CD14-positive monocyte (primary cell): ENCODE results near the gene SPATA6L. TPM values are rescaled to one million over a fixed set of nuclear protein-coding genes. Genes with fewer than 3 reads are reported as not detected.

ENCODE experiments used
- DNase-seq, 3 donors: peaks; one replicate each; pipeline ENCODE4 v3.0.0-alpha.2; 2011 to 2022
- H2AFZ ChIP-seq: 2 replicates; pipeline ENCODE4 v1.6.0; 2012; ENCODE audit warnings: mild to moderate bottlenecking, low read depth, low read length, inconsistent platforms; ENCODE audit not compliant: insufficient read depth, poor library complexity, severe bottlenecking
- H3K27ac ChIP-seq, 2 donors: 1 replicate in 1 of 2; 2 replicates in 1 of 2; pipeline ENCODE4 v1.5.1; 2012 to 2013; ENCODE audit warnings: low read length in 2 of 2, control low read depth in 1 of 2, inconsistent platforms in 1 of 2, low read depth in 1 of 2, mild to moderate bottlenecking in 1 of 2
- H3K27me3 ChIP-seq, 2 donors: one replicate each; pipeline versions ENCODE4 v1.6.0 to v1.6.1; 2011 to 2013; ENCODE audit warnings: low read length in 2 of 2; ENCODE audit not compliant: control insufficient read depth in 2 of 2, insufficient read depth in 2 of 2
- H3K36me3 ChIP-seq, 2 donors: replicated peaks in 1 of 2; 1 replicate in 1 of 2; 2 replicates in 1 of 2; pipeline versions ENCODE4 v1.5.1 to v1.6.1; 2012 to 2013; ENCODE audit warnings: low read length in 2 of 2, control low read depth in 1 of 2, inconsistent platforms in 1 of 2, mild to moderate bottlenecking in 1 of 2; ENCODE audit not compliant: insufficient read depth in 2 of 2, control insufficient read depth in 1 of 2
- H3K4me1 ChIP-seq, 2 donors: 1 replicate in 1 of 2; 2 replicates in 1 of 2; pipeline versions ENCODE4 v1.5.1 to v1.6.1; 2012 to 2013; ENCODE audit warnings: low read length in 2 of 2, control low read depth in 1 of 2, inconsistent platforms in 1 of 2, mild to moderate bottlenecking in 1 of 2, moderate library complexity in 1 of 2; ENCODE audit not compliant: insufficient read depth in 2 of 2, control insufficient read depth in 1 of 2
- H3K4me2 ChIP-seq: replicated peaks from 2 replicates; pipeline ENCODE3; 2012; ENCODE audit warnings: low read length, moderate library complexity, mild to moderate bottlenecking; ENCODE audit not compliant: poor library complexity, severe bottlenecking; ENCODE audit errors: extremely low read depth
- H3K4me3 ChIP-seq, 3 experiments: fragments of 200-600 bp in 1 of 3; sonication (generic) in 1 of 3; replicated peaks in 1 of 3; 1 replicate in 2 of 3; 2 replicates in 1 of 3; pipeline ENCODE4 v1.5.1; 2011 to 2013; ENCODE audit warnings: low read length in 3 of 3, mild to moderate bottlenecking in 3 of 3, control low read depth in 2 of 3, low read depth in 2 of 3, inconsistent platforms in 1 of 3, moderate library complexity in 1 of 3
- H3K79me2 ChIP-seq: 2 replicates; pipeline ENCODE4 v1.6.0; 2012; ENCODE audit warnings: mild to moderate bottlenecking, control low read depth, inconsistent platforms, low read length, moderate library complexity; ENCODE audit not compliant: insufficient read depth
- H3K9ac ChIP-seq: 2 replicates; pipeline ENCODE4 v1.6.0; 2017; ENCODE audit warnings: low read length, mild to moderate bottlenecking; ENCODE audit not compliant: insufficient read depth, poor library complexity, severe bottlenecking
- H3K9me3 ChIP-seq, 2 donors: replicated peaks in 1 of 2; 1 replicate in 1 of 2; 2 replicates in 1 of 2; pipeline versions ENCODE4 v1.5.1 to v1.6.1; 2012 to 2013; ENCODE audit warnings: low read length in 2 of 2, control low read depth in 1 of 2; ENCODE audit not compliant: control insufficient read depth in 1 of 2, insufficient read depth in 1 of 2
- H4K20me1 ChIP-seq: 2 replicates; pipeline ENCODE4 v1.6.0; 2012; ENCODE audit warnings: mild to moderate bottlenecking, low read length, control low read depth, moderate library complexity; ENCODE audit not compliant: insufficient read depth
- H3K27ac Mint-ChIP-seq, 7 donors: one replicate each; pipeline ENCODE4 v1.8.0; 2020; ENCODE audit warnings: mild to moderate bottlenecking in 7 of 7, mixed read lengths in 7 of 7, moderate library complexity in 6 of 7, inconsistent platforms in 2 of 7
- H3K27me3 Mint-ChIP-seq, 3 donors: one replicate each; pipeline ENCODE4 v1.8.0; 2021 to 2022; ENCODE audit warnings: low read depth in 3 of 3, mild to moderate bottlenecking in 3 of 3, mixed read lengths in 3 of 3, moderate library complexity in 3 of 3, inconsistent platforms in 1 of 3
- H3K36me3 Mint-ChIP-seq, 2 donors: one replicate each; pipeline ENCODE4 v1.8.0; 2020; ENCODE audit warnings: mixed read lengths in 2 of 2, inconsistent platforms in 1 of 2, mild to moderate bottlenecking in 1 of 2
- H3K4me1 Mint-ChIP-seq: one replicate; pipeline ENCODE4 v1.8.0; 2020; ENCODE audit warnings: mild to moderate bottlenecking, mixed read lengths
- H3K4me3 Mint-ChIP-seq, 2 donors: one replicate each; pipeline ENCODE4 v1.8.0; 2020; ENCODE audit warnings: mild to moderate bottlenecking in 2 of 2, mixed read lengths in 2 of 2, moderate library complexity in 1 of 2
- H3K9me3 Mint-ChIP-seq, 7 donors: one replicate each; pipeline ENCODE4 v1.8.0; 2020 to 2022; ENCODE audit warnings: mixed read lengths in 7 of 7, mild to moderate bottlenecking in 6 of 7, moderate library complexity in 6 of 7, inconsistent platforms in 2 of 7
- CTCF ChIP-seq: fragments of 200-600 bp; IDR thresholded peaks from one replicate; pipeline ENCODE4 v1.8.0; 2022; ENCODE audit warnings: antibody characterized with exemption, mild to moderate bottlenecking
- WGBS: methylation state at CpG from one replicate; pipeline ENCODE4 v1.1.5; 2013; ENCODE audit warnings: missing lambda C conversion rate; ENCODE audit not compliant: insufficient coverage; 5-methylcytosine and 5-hydroxymethylcytosine counted together
- intact Hi-C, 2 donors: fragments of 100-400 bp; cut with micrococcal nuclease; formaldehyde crosslinking; loops; one replicate each; pipeline versions ENCODE4 v1.15.0 to v1.15.1; 2023
- polyA plus RNA-seq, 3 donors: library from polyadenylated mRNA; depleted of rRNA in 1 of 3; unstranded in 2 of 3; stranded (reverse) in 1 of 3; fragments of 300-500 nt in 2 of 3; fragments of >200 nt in 1 of 3; fragmentation: Illumina TruSeq in 2 of 3; gene quantifications; 1 replicate in 2 of 3; 2 replicates in 1 of 3; pipeline ENCODE4 v1.2.3, GENCODE V29; 2012 to 2021

Gene SPATA6L
- polyA plus RNA-seq, 3 donors: not detected

- intact Hi-C loops: no loop called here
- Histone ChIP-seq H3K27ac (no peak overlapping the region), H3K4me1 (no peaks in the 10 kb centered on the region), H3K4me3 (no peak overlapping the region), H4K20me1 (no peaks in the 10 kb centered on the region), H3K9ac (no peak overlapping the region), H3K36me3 (no peaks in the 10 kb centered on the region), H3K79me2 (no peaks in the 10 kb centered on the region), H3K9me3 (no peaks in the 10 kb centered on the region), H3K27me3 (no peaks in the 10 kb centered on the region), H3K4me2 (no peak overlapping the region), H2AFZ (no peak overlapping the region)
- peaks cover 1 to 8% (median 8%) of the 10 kb centered on the region in 3 donors for H3K27me3 Mint-ChIP-seq
- no peaks in the 10 kb centered on the region for H3K36me3 Mint-ChIP-seq
- H3K4me1 Mint-ChIP-seq: peaks cover 7% of the 10 kb centered on the region
- no peak overlapping the region for H3K4me3 Mint-ChIP-seq
- peak; percentile 77 for TF ChIP-seq CTCF
- H3K27ac Mint-ChIP-seq: no peak overlapping the region
- no peaks in the 10 kb centered on the region for H3K9me3 Mint-ChIP-seq
- DNase-seq: peak; percentile 18 to 63 (median 51)
Measured at GRCh38 chr9:4604678-4605095, 61.6 kb downstream of the SPATA6L start.

GRCh38 chr9:4603830-4604229 is 62.5 kb downstream of the SPATA6L start:
- WGBS: 83% methylated on average over 2 of the region's 5 CpGs
- peaks cover 7% of the 10 kb centered on the region for H3K4me1 Mint-ChIP-seq
- intact Hi-C loops: no loop called here

More at GRCh38 chr9:4603830-4604229, 62.5 kb downstream of the SPATA6L start:
- Histone ChIP-seq H2AFZ (no peak overlapping the region), H4K20me1 (no peaks in the 10 kb centered on the region), H3K36me3 (no peaks in the 10 kb centered on the region), H3K27me3 (no peaks in the 10 kb centered on the region), H3K27ac (no peak overlapping the region), H3K4me2 (no peak overlapping the region), H3K4me3 (no peak overlapping the region), H3K9ac (no peak overlapping the region), H3K4me1 (no peaks in the 10 kb centered on the region), H3K79me2 (no peaks in the 10 kb centered on the region), H3K9me3 (no peaks in the 10 kb centered on the region)
- TF ChIP-seq CTCF: no peak
- peaks cover 1 to 8% (median 8%) of the 10 kb centered on the region in 3 donors for H3K27me3 Mint-ChIP-seq
- H3K9me3 Mint-ChIP-seq: peaks cover 0 to 2% (median 0%) of the 10 kb centered on the region in 7 donors
- no peak overlapping the region for H3K27ac Mint-ChIP-seq
- H3K36me3 Mint-ChIP-seq: no peaks in the 10 kb centered on the region
- DNase-seq: no peak
- H3K4me3 Mint-ChIP-seq: no peak overlapping the region
